ENCODE measurements around the gene ERC2.

ERC2 gene

DNA sequence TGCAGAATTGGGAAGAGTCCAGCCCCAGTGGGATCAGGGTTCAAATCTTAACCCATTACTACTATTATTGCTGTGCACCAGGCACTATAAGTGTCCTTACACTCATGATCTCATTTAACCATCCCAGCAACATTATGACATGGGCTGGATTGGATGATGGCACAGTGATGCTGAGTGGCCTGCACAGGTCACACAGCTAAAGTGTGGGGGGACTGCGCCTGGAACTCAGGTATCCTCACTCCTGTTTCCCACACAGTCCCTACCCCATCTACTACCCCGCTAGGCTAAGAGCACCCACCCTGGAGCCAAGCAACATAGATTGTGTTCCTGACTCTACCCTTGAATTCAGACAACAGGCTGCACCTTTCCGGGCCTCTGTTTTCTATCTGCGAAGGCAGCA, 997.2 kb downstream of the ERC2 start:
- no peak overlapping the region for H3K4me3 ChIP-seq (ENCODE audit: low read depth, low read length)
- no peak for DNase-seq (ENCODE audit: low read depth)
- TF ChIP-seq MYC (IDR thresholded peaks at IDR 0.05; ENCODE audit: low read depth, low read length), result no peak
- TF ChIP-seq, protein P1, sequence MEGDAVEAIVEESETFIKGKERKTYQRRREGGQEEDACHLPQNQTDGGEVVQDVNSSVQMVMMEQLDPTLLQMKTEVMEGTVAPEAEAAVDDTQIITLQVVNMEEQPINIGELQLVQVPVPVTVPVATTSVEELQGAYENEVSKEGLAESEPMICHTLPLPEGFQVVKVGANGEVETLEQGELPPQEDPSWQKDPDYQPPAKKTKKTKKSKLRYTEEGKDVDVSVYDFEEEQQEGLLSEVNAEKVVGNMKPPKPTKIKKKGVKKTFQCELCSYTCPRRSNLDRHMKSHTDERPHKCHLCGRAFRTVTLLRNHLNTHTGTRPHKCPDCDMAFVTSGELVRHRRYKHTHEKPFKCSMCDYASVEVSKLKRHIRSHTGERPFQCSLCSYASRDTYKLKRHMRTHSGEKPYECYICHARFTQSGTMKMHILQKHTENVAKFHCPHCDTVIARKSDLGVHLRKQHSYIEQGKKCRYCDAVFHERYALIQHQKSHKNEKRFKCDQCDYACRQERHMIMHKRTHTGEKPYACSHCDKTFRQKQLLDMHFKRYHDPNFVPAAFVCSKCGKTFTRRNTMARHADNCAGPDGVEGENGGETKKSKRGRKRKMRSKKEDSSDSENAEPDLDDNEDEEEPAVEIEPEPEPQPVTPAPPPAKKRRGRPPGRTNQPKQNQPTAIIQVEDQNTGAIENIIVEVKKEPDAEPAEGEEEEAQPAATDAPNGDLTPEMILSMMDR (IDR thresholded peaks at IDR 0.05; ENCODE audit: low read depth, low read length), result no peak
- TF ChIP-seq, protein P2, sequence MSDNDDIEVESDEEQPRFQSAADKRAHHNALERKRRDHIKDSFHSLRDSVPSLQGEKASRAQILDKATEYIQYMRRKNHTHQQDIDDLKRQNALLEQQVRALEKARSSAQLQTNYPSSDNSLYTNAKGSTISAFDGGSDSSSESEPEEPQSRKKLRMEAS (IDR thresholded peaks at IDR 0.05; ENCODE audit: low read depth, low read length), result no peak
- TF ChIP-seq POLR2A (IDR thresholded peaks at IDR 0.05; ENCODE audit: extremely low read depth, insufficient read length), result no peak

DNA sequence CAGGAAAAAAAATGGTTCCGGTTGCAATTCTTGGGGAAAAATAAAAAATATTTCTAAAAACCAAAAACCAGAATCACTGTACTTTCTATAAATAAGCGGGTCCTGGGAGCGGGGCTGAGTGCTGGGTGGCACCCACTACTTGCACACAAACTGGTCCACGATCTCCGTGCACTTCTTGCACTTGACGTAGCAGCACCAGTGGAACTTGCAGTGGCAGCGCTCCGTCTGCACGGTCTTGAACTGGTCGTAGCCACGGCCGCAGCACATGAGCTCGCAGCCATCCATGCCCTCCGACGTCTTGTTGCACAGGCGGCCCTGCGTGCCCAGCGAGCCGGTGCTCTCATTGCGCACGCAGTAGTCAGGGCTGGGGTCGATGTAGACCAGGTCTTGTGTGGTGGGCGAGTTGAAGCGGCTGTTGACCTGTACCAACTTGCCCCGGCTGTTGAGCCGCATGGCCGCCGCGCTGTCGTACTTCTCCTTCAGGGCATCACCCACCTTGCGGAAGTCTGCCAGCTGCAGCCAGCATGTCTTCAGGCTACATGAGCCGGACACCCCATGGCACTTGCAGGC, 998.2 kb downstream of the ERC2 start:
- H3K4me3 ChIP-seq (ENCODE audit: low read depth, low read length), result no peak overlapping the region
- DNase-seq (ENCODE audit: low read depth), result no peak
- TF ChIP-seq, protein P2 (IDR thresholded peaks at IDR 0.05; ENCODE audit: low read depth, low read length), result no peak
- TF ChIP-seq MYC (IDR thresholded peaks at IDR 0.05; ENCODE audit: low read depth, low read length), result no peak
- TF ChIP-seq POLR2A (IDR thresholded peaks at IDR 0.05; ENCODE audit: extremely low read depth, insufficient read length), result no peak
- TF ChIP-seq, protein P1 (IDR thresholded peaks at IDR 0.05; ENCODE audit: low read depth, low read length), result no peak

DNA sequence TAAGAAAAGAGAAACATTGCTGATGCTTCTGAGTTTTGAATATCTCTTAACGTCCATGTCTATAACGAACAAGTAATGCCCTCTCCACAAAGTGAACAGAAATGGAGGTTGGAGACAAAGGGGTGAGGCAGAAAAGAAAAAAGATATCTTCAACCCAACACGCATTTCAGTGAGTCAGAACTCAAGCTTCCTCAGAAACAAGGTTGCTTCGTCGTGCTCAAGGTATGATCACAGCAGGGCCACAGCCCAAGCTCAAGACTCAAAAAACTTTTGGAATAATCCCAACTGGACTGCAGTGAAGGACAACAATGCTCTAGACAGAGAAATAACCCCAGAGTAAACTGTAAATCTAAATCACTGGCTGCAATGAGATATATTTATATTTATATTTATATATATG, 1000.0 kb downstream of the ERC2 start:
- DNase-seq (ENCODE audit: low read depth), result no peak
- no peak overlapping the region for H3K4me3 ChIP-seq (ENCODE audit: low read depth, low read length)
- TF ChIP-seq POLR2A (IDR thresholded peaks at IDR 0.05; ENCODE audit: extremely low read depth, insufficient read length) (no peak), MYC (IDR thresholded peaks at IDR 0.05; ENCODE audit: low read depth, low read length) (no peak)
- TF ChIP-seq, protein P1 (IDR thresholded peaks at IDR 0.05; ENCODE audit: low read depth, low read length), result no peak
- TF ChIP-seq, protein P2 (IDR thresholded peaks at IDR 0.05; ENCODE audit: low read depth, low read length), result no peak

DNA sequence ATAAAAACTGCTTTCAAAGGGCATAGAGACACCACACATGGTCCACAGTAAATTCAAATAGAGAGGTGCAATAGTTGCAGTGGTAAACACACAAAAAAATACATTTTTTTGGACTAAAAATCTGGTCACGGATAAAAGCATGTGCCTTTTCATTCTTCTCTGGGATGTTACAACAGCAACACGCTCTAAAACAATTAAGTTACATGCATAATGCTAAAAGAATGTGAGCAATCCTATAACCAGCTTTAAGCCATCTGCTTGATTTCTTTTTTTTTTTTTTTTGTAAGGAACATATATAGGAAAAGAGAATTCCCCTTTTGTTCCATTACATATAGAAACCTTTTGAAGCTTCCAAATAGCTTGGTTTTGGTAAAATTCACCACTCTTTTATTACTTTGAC, 1001.2 kb downstream of the ERC2 start:
- DNase-seq (ENCODE audit: low read depth), result no peak
- no peak overlapping the region for H3K4me3 ChIP-seq (ENCODE audit: low read depth, low read length)
- TF ChIP-seq, protein P2 (IDR thresholded peaks at IDR 0.05; ENCODE audit: low read depth, low read length), result no peak
- TF ChIP-seq, protein P1 (IDR thresholded peaks at IDR 0.05; ENCODE audit: low read depth, low read length), result no peak
- TF ChIP-seq POLR2A (IDR thresholded peaks at IDR 0.05; ENCODE audit: extremely low read depth, insufficient read length) (no peak), MYC (IDR thresholded peaks at IDR 0.05; ENCODE audit: low read depth, low read length) (no peak)

DNA sequence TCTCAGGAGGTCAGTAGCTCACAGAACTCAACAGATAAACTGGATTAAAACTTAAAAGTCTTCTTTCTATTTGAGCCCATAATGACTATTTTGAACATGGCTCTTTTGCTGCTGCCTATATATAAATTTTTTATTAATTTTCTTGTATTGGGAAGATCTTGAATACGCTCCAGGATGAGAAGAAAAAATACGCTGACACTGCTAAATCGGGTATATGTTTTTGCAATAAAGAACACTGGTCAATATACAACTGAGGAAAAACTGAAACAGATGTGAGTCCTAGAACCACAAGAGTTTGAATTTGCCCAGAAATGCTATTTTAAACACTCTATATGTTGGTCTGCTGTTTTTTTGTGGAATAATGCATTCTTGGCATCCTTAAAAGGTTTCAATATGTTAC, 1001.7 kb downstream of the ERC2 start:
- DNase-seq (ENCODE audit: low read depth), result no peak
- no peak overlapping the region for H3K4me3 ChIP-seq (ENCODE audit: low read depth, low read length)
- TF ChIP-seq MYC (IDR thresholded peaks at IDR 0.05; ENCODE audit: low read depth, low read length), result no peak
- TF ChIP-seq, protein P1 (IDR thresholded peaks at IDR 0.05; ENCODE audit: low read depth, low read length), result no peak
- TF ChIP-seq, protein P2 (IDR thresholded peaks at IDR 0.05; ENCODE audit: low read depth, low read length), result no peak
- TF ChIP-seq POLR2A (IDR thresholded peaks at IDR 0.05; ENCODE audit: extremely low read depth, insufficient read length), result no peak

All from NB4 (cell line).